ENCODE data around the gene SERPINA3. TPM values are rescaled to one million over a fixed set of nuclear protein-coding genes. Genes with fewer than 3 reads are reported as not detected.
A peak's percentile ranks its signal among the peaks of the same experiment; 100 is the strongest.

SERPINA3 gene
- total and polyA plus RNA-seq, 8 donors: 15.1 to 1,820 (median 99.6) TPM

- DNase-seq: no peak
- TF ChIP-seq POLR2AphosphoS5 (IDR thresholded peaks at IDR 0.05) (no peak), EP300 (IDR thresholded peaks at IDR 0.05) (no peak), POLR2A (IDR thresholded peaks at IDR 0.05) (no peak), CTCF (IDR thresholded peaks at IDR 0.05) (no peak)
- no peaks in the 10 kb centered on the region for H3K27me3 ChIP-seq
- intact Hi-C loops (cut with DNase I; ENCODE audit: low total_unique reads): no loop called here
- 85 to 100% (median 87%) methylated on average over 1 to 5 of the region's 5 CpGs for WGBS, 5 donors
- H3K4me3 ChIP-seq: no peak overlapping the region
- no peaks in the 10 kb centered on the region for H3K36me3 ChIP-seq
- H3K4me1 ChIP-seq: peaks cover 20 to 47% (median 36%) of the 10 kb centered on the region in 4 donors
- no peaks in the 10 kb centered on the region for H3K9me3 ChIP-seq
- no peak overlapping the region for H3K27ac ChIP-seq
Measured at GRCh38 chr14:94597788-94598187, 14.4 kb upstream of the SERPINA3 start.

- H3K27ac ChIP-seq: peak overlapping the region; percentile 67 to 89 (median 84)
- WGBS, 5 donors: 55 to 75% (median 68%) methylated on average over 7 of the region's 7 CpGs
- intact Hi-C loops (cut with DNase I; ENCODE audit: low total_unique reads): no loop called here
- H3K4me3 ChIP-seq: no peak overlapping the region
- H3K27me3 ChIP-seq: no peaks in the 10 kb centered on the region
- peaks cover 20 to 47% (median 36%) of the 10 kb centered on the region in 4 donors for H3K4me1 ChIP-seq
- TF ChIP-seq POLR2A (IDR thresholded peaks at IDR 0.05) (no peak), POLR2AphosphoS5 (IDR thresholded peaks at IDR 0.05) (no peak), CTCF (IDR thresholded peaks at IDR 0.05) (no peak), EP300 (IDR thresholded peaks at IDR 0.05) (no peak)
- no peak for DNase-seq
- no peaks in the 10 kb centered on the region for H3K36me3 ChIP-seq
- no peaks in the 10 kb centered on the region for H3K9me3 ChIP-seq
Measured at GRCh38 chr14:94598506-94598815, 13.7 kb upstream of the SERPINA3 start.

GRCh38 chr14:94598816-94599655 is 13.2 kb upstream of the SERPINA3 start:
- DNase-seq: peak; percentile 71 to 91
- H3K4me3 ChIP-seq: no peak overlapping the region
- H3K4me1 ChIP-seq: peaks cover 20 to 47% (median 36%) of the 10 kb centered on the region in 4 donors
- intact Hi-C loops (cut with DNase I; ENCODE audit: low total_unique reads): no loop called here
- no peaks in the 10 kb centered on the region for H3K36me3 ChIP-seq
- peak; percentile 84 for TF ChIP-seq EP300 (IDR thresholded peaks at IDR 0.05)
- TF ChIP-seq POLR2A (IDR thresholded peaks at IDR 0.05): no peak
- peak; percentile 31 to 89 (median 63) for TF ChIP-seq POLR2AphosphoS5 (IDR thresholded peaks at IDR 0.05)
- peak in 1 of 7 experiments; percentile 21 for TF ChIP-seq CTCF (IDR thresholded peaks at IDR 0.05)
- no peaks in the 10 kb centered on the region for H3K27me3 ChIP-seq
- H3K9me3 ChIP-seq: no peaks in the 10 kb centered on the region
- 39 to 59% (median 40%) methylated on average over 10 to 11 of the region's 11 CpGs for WGBS, 5 donors
- H3K27ac ChIP-seq: peak overlapping the region; percentile 77 to 89 (median 84)

GRCh38 chr14:94599656-94600004 is 12.6 kb upstream of the SERPINA3 start:
- intact Hi-C loops (cut with DNase I; ENCODE audit: low total_unique reads): no loop called here
- peak in 1 of 2 donors; percentile 57 for DNase-seq
- H3K27ac ChIP-seq: peak overlapping the region; percentile 77 to 89 (median 84)
- peak overlapping the region in 1 of 4 donors; percentile 3 for H3K4me3 ChIP-seq
- H3K36me3 ChIP-seq: no peaks in the 10 kb centered on the region
- TF ChIP-seq EP300 (IDR thresholded peaks at IDR 0.05): no peak
- no peak for TF ChIP-seq POLR2A (IDR thresholded peaks at IDR 0.05)
- TF ChIP-seq CTCF (IDR thresholded peaks at IDR 0.05): no peak
- no peak for TF ChIP-seq POLR2AphosphoS5 (IDR thresholded peaks at IDR 0.05)
- H3K27me3 ChIP-seq: no peaks in the 10 kb centered on the region
- no peaks in the 10 kb centered on the region for H3K9me3 ChIP-seq
- H3K4me1 ChIP-seq: peaks cover 20 to 47% (median 36%) of the 10 kb centered on the region in 4 donors
- WGBS, 5 donors: 14 to 45% (median 24%) methylated on average over 3 of the region's 3 CpGs
